Esophagus squamous epithelium (tissue), 4 donors: ENCODE measurements around the gene EGFLAM.

Experiments
- CTCF ChIP-seq, 6 experiments: fragments of 450-650 bp in 4 of 6; fragments of 200-600 bp in 2 of 6; sonication (generic) in 2 of 6; IDR thresholded peaks; one replicate each; pipeline ENCODE4 v1.5.1; 2016 to 2019; ENCODE audit warnings: antibody characterized with exemption in 6 of 6, mild to moderate bottlenecking in 4 of 6, moderate library complexity in 4 of 6
- POLR2A ChIP-seq, 4 donors: fragments of 450-650 bp; IDR thresholded peaks; one replicate each; pipeline ENCODE4 v1.6.1; 2017; ENCODE audit warnings: antibody characterized with exemption in 4 of 4, mild to moderate bottlenecking in 4 of 4, moderate library complexity in 3 of 4

GRCh38 chr5:38384396-38384795, 126.0 kb downstream of the EGFLAM start:
- TF ChIP-seq CTCF (IDR thresholded peaks at IDR 0.05) (no peak), POLR2A (IDR thresholded peaks at IDR 0.05) (no peak)
